Urinary bladder (tissue), 4 donors: ENCODE measurements around the gene MYO15A. TPM values are rescaled to one million over a fixed set of nuclear protein-coding genes. Genes with fewer than 3 reads are reported as not detected.

ENCODE experiments used
- DNase-seq: peaks from one replicate; pipeline ENCODE4 v3.0.0-alpha.2; 2015; ENCODE audit errors: extremely low spot score
- H3K27ac ChIP-seq: one replicate; pipeline ENCODE4 v1.5.1; 2013; ENCODE audit warnings: low read depth, mild to moderate bottlenecking, moderate library complexity
- H3K36me3 ChIP-seq: one replicate; pipeline ENCODE4 v1.6.1; 2013; ENCODE audit warnings: mild to moderate bottlenecking, moderate library complexity; ENCODE audit not compliant: insufficient read depth
- H3K4me1 ChIP-seq: one replicate; pipeline ENCODE4 v1.6.1; 2013; ENCODE audit warnings: mild to moderate bottlenecking, moderate library complexity; ENCODE audit not compliant: insufficient read depth
- H3K4me3 ChIP-seq: one replicate; pipeline ENCODE4 v1.5.1; 2013; ENCODE audit warnings: low read depth, low read length
- whole genome bisulfite sequencing: extraction: QIAGEN DNeasy Blood & Tissue Kit; methylation state at CpG from one replicate; pipeline ENCODE4 v1.1.7; 2013; 5-methylcytosine and 5-hydroxymethylcytosine counted together
- polyA plus RNA-seq: library from polyadenylated mRNA; stranded (reverse); fragments of 200-250 nt; gene quantifications from one replicate; pipeline ENCODE4 v1.2.3, GENCODE V29; 2013
- total RNA-seq: library from RNA; depleted of rRNA; stranded (reverse); fragments of >200 nt; gene quantifications from one replicate; pipeline ENCODE4 v1.2.3, GENCODE V29; 2014
- donor health status: healthy with polysubstance abuse.
- donor health status: healthy.

Gene MYO15A
- total and polyA plus RNA-seq, 2 donors: 1.2 to 1.4 TPM

DNA sequence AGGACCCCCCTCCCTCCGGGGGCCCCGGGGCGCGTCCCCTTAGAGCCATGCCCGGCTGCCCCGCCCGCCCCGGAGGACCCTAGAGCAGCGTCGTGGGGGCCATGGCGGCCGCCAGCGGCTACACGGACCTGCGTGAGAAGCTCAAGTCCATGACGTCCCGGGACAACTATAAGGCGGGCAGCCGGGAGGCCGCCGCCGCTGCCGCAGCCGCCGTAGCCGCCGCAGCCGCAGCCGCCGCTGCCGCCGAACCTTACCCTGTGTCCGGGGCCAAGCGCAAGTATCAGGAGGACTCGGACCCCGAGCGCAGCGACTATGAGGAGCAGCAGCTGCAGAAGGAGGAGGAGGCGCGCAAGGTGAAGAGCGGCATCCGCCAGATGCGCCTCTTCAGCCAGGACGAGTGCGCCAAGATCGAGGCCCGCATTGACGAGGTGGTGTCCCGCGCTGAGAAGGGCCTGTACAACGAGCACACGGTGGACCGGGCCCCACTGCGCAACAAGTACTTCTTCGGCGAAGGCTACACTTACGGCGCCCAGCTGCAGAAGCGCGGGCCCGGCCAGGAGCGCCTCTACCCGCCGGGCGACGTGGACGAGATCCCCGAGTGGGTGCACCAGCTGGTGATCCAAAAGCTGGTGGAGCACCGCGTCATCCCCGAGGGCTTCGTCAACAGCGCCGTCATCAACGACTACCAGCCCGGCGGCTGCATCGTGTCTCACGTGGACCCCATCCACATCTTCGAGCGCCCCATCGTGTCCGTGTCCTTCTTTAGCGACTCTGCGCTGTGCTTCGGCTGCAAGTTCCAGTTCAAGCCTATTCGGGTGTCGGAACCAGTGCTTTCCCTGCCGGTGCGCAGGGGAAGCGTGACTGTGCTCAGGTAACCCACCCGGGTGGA is 75.8 kb downstream of the MYO15A start:
- under 1% methylated on average over 92 of the region's 92 CpGs for WGBS
- Histone ChIP-seq H3K36me3 (no peaks in the 10 kb centered on the region), H3K4me3 (peak overlapping the region; percentile 90), H3K4me1 (no peaks in the 10 kb centered on the region), H3K27ac (peak overlapping the region; percentile 89)
- DNase-seq: no peak

DNA sequence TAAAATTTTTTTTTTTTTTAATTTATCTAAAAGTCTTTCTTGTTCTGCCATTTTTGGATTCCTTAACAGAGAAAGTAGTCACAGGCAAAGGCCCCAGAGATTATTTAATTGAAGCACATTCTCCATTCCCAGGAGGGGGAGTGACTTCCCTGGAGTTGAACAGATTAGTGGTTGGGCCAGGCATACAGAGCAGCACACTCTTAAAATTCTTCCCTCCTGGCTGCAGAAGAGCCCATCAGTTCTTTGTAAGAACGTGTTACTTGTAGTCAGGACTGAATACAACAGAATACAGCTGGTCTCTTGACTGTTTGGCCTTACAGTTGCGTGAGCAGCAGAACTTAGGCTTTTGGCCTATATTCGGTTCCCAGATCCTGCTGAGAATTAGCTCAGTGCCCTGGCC is 76.8 kb downstream of the MYO15A start:
- no peaks in the 10 kb centered on the region for H3K4me1 ChIP-seq
- DNase-seq: no peak
- 10% methylated on average over 3 of the region's 3 CpGs for WGBS

DNA sequence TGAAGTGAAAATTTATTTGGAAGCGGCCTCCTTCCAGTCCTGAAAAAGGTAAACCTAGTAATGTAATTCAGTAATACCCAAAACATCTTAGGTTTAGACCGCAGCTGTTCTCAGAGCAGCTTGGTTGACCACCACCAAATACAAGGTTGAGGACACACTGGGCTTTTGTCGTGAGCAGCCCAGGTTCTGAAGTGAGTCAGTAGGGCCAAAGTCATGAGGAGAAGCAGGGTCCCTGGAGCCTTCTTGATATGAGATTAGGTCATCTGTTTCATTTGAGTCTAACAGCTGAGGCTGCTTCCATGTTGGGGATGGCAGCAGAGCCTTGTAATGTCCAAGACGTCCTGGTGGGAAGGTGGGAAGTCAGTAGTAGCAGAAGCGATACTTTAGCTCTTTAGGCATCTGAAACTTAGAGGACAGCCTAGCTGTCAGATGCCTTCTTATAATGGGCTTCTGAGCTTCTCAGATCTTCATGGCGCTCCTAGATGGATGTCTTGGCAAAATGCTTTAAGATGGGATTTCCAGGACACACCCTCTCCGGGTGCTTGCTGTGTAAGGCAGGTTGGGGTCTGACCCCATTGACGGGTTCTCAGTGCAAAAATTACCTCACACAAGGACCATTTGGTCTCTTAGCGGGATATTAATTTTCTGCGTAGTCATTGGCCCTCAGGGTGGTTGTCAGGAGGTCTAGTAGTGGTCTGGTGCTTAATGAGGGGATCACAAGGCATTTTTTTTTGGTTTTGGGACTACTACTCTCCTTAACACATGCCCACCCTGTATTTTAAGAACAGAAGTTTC is 77.5 kb downstream of the MYO15A start:
- DNase-seq: no peak
- no peak overlapping the region for H3K27ac ChIP-seq
- WGBS: 46% methylated on average over 10 of the region's 10 CpGs
- no peaks in the 10 kb centered on the region for H3K36me3 ChIP-seq
- H3K4me1 ChIP-seq: no peaks in the 10 kb centered on the region
- peak overlapping the region; percentile 90 for H3K4me3 ChIP-seq

More for the DNA sequence above, 76.8 kb downstream of the MYO15A start:
- Histone ChIP-seq H3K36me3 (no peaks in the 10 kb centered on the region), H3K27ac (no peak overlapping the region), H3K4me3 (peak overlapping the region; percentile 90)

DNA sequence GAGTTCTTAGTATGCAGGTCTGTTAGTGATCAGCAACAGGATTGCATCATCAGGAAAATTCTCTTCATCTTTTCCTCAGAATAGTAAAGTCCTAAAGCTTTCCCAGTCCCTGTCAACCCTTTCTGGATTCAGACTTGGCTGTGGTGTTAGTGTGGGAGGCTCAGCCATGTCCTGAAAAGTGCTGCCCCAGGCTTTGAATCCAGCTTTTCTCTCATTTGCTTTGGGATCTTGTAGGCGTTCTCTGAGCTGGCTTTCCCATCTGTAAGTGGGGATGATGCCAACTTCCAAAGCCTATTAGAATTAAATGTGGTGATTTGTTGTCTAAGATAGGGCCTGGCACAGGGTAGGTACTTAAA is 78.0 kb downstream of the MYO15A start:
- Histone ChIP-seq H3K4me3 (peak overlapping the region; percentile 90), H3K36me3 (no peaks in the 10 kb centered on the region), H3K4me1 (no peaks in the 10 kb centered on the region), H3K27ac (no peak overlapping the region)
- 9% methylated on average over 1 of the region's 1 CpG for WGBS
- no peak for DNase-seq

DNA sequence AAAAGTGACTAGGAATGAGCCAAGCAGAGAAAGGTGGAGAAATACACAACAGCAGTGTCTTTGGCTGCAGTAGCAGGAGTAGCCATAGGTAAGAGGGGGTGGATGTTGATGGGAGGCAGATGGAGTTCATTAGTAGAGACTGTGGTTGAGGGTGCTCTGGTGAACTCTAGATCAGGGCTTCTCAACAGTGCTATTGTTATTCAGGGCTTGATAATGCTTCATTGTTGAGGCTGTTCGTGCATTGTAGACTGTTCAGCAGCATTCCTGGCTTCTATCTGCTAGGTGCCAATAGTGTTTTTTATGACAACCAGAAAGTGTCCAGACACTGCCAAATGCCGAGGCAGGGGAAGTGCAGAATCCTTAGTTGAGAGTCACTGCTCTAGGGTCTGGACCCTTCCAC is 78.7 kb downstream of the MYO15A start:
- Histone ChIP-seq H3K36me3 (no peaks in the 10 kb centered on the region), H3K4me1 (no peaks in the 10 kb centered on the region), H3K27ac (no peak overlapping the region), H3K4me3 (peak overlapping the region; percentile 90)
- DNase-seq: no peak
- 14% methylated on average over 2 of the region's 2 CpGs for WGBS

DNA sequence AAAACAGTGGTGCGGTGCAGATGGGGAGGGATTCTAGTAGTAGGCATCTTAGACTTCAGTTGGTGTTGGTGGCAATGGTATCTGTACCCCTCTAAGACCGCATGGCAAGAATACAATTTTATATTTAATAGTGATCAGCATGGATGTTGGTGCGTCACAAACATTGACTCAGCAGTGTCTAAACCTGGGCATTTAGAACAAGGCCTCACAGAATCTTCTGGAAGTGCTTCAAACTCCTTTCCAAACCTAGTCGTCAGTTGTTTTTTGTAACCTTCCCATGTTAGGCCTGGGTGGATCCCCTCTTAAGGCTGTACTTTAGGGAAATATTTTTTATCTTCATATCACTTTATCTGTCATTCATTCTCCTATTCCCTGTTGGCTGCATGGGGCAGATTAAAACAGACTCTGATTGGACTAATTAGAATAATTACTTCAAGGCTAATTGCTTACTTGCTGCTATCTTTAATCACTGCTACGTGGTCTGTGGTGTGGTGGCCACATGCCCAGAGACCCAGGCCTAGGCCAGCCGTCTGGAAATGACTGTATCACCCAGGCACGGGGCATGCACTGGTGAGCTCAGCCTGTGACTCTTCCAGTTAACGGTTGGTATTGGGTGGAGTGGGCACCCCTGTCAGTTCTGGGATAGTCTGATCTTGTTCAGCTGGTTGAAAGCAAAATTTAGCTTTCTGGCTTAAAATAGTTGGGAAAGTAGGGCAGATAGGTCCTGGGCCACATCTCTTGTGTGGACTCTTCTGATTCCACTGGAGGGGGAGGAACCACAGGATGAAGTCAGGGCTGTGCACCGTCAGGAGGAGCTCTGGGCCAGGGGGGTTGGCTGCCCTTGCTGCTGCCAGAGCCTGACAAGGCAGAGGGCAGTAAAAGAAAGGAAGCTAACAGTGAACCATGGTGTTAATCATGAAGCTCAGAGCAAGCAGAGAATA is 79.5 kb downstream of the MYO15A start:
- no peak overlapping the region for H3K4me3 ChIP-seq
- no peaks in the 10 kb centered on the region for H3K36me3 ChIP-seq
- H3K4me1 ChIP-seq: no peaks in the 10 kb centered on the region
- no peak overlapping the region for H3K27ac ChIP-seq
- 30% methylated on average over 9 of the region's 9 CpGs for WGBS
- DNase-seq: no peak

DNA sequence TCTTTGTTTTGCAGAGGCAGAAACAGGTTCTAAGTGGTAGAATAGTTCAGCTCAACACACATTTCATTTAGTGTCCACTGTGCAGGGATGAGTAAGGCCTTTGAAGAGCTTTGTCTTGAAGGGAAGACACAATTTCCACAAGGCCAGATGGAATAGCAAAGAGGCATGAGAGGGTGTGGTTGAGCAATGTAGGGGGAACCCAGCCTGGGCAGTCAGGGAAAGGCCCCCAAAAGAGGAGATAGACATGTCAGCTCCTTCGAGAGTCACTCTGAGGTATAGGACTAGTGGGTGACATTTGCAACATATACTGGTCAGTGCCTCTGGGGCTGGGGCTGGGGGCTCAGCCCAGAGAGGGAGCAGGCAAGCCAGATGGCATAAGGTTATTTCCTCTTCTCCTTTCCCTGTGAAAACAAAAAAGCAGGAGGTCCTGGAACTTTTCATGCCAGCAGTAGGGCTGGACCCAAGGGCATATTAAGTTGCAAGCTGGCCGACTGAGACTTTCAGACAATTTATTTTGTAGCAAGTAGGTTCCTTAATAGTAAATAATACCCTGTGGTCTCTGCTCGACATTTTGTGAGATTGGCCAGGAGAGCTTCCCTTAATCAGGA is 82.2 kb downstream of the MYO15A start:
- H3K27ac ChIP-seq: no peak overlapping the region
- peak overlapping the region; percentile 11 for H3K4me3 ChIP-seq
- no peaks in the 10 kb centered on the region for H3K4me1 ChIP-seq
- 44% methylated on average over 3 of the region's 3 CpGs for WGBS
- no peak for DNase-seq
- no peaks in the 10 kb centered on the region for H3K36me3 ChIP-seq

DNA sequence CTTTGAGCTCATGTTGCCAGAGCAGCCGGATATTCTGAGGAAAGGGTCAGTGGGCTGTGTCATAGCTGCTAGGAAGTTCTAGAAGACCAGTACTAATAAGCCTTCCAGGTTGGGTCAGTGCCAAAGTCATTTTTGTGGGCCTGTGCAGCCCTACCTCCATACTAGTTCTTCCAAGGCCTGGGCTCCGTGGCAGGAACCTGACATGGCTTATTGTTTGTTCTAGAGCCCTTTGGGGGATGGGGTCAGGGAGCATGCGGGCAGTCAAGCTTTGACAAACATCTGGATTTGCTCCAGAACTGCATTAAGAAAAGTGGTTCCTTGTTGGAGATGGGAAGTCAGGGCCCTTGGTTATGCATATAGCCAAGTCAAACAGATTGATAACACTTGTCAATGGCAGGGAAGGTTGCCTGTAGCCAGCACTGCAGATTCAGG is 82.7 kb downstream of the MYO15A start:
- no peak overlapping the region for H3K27ac ChIP-seq
- no peak overlapping the region for H3K4me3 ChIP-seq
- DNase-seq: no peak
- H3K36me3 ChIP-seq: peaks cover 1% of the 10 kb centered on the region
- H3K4me1 ChIP-seq: no peaks in the 10 kb centered on the region
- 43% methylated on average over 3 of the region's 3 CpGs for WGBS

DNA sequence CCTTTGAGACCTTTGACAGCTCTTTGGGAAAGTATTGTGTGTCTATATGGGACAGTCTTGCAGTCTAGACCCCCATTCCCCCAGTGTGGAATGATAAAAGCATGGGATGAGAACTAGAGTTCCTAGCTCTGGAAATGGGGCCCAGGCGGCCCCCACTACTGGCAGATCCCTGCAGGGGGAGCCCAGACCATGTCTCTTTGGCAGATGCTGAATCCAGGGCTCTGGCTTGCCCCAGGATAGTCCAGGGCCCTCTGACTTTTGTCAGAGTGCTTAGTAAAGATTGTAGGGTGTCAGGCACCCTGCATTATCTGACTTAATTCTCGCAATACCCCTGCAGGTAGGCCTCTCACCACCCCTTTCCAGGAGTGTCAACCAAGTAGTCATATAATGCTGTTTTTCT is 83.4 kb downstream of the MYO15A start:
- peaks cover 2% of the 10 kb centered on the region for H3K36me3 ChIP-seq
- no peak overlapping the region for H3K4me3 ChIP-seq
- H3K4me1 ChIP-seq: no peaks in the 10 kb centered on the region
- WGBS: 80% methylated on average over 2 of the region's 2 CpGs
- no peak for DNase-seq
- no peak overlapping the region for H3K27ac ChIP-seq

DNA sequence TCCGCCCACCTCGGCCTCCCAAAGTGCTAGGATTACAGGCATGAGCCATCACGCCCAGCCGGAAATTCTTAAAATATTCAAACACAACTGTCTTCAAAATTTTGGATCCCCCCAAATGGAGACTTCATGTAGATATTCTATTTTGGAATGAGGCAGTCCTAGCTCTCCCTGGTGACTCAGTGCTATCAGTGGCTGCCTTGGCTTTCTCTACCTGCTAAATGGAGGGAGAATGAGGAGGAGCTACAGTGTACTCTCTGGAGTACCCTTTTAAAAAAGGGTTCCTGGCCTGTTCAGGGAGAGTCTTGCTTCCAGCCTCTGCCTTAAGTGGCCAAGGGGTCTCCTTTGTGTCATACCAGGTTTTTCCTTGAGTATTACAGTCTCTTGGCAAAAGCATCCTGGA is 85.8 kb downstream of the MYO15A start:
- DNase-seq: no peak
- Histone ChIP-seq H3K4me1 (no peaks in the 10 kb centered on the region), H3K4me3 (no peak overlapping the region), H3K36me3 (peaks cover 5% of the 10 kb centered on the region), H3K27ac (no peak overlapping the region)
- WGBS: 91% methylated on average over 4 of the region's 4 CpGs

DNA sequence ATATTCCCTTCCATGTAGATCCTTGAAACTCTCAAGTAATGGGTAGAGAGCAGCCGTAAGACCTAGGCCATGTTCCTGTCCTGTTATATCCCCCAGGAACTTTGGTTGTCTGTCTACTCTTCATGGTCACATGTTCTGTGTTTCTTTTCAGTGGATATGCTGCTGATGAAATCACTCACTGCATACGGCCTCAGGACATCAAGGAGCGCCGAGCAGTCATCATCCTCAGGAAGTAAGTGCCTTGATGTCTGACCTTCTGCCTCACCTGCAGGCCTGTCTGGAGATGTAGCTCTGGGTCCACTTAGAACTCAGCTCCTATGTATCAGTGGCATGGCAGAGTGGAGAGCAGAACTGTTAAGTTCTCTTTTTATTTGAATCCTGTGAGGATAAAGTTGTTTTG is 86.2 kb downstream of the MYO15A start:
- Histone ChIP-seq H3K27ac (no peak overlapping the region), H3K4me3 (no peak overlapping the region), H3K4me1 (no peaks in the 10 kb centered on the region), H3K36me3 (peaks cover 5% of the 10 kb centered on the region)
- WGBS: 76% methylated on average over 4 of the region's 4 CpGs
- no peak for DNase-seq

DNA sequence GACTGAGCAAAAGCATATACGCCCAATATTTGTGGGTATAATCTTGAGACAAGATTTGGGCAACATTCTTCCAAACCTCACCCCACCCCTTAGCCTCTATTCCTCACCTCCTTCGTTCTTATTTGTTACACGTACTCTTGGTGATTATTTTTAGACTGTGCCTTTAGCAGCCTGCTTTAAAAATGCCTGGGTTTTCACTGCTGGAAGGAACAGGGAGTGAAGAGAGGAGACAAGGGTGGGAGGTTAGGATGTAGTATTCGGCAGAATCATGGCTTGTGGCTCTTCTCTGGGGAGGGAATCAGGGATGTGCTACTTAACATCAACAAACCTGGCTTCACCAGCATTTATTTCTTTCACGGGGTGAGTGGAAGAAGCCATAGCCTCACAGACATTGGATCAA is 86.7 kb downstream of the MYO15A start:
- H3K4me1 ChIP-seq: no peaks in the 10 kb centered on the region
- H3K27ac ChIP-seq: no peak overlapping the region
- H3K4me3 ChIP-seq: no peak overlapping the region
- DNase-seq: no peak
- 80% methylated on average over 5 of the region's 5 CpGs for WGBS
- peaks cover 5% of the 10 kb centered on the region for H3K36me3 ChIP-seq
